Adrenal gland (tissue), 12 donors: ENCODE data around the gene SLC30A4. TPM values are rescaled to one million over a fixed set of nuclear protein-coding genes. Genes with fewer than 3 reads are reported as not detected.

Experiments
- DNase-seq, 7 donors: peaks; one replicate each; pipeline ENCODE4 v3.0.0-alpha.2; 2019 to 2020
- H3K27ac ChIP-seq, 5 donors: fragments of 200-600 bp; sonication (generic) in 4 of 5; 1 replicate in 3 of 5; 2 replicates in 2 of 5; pipeline versions ENCODE4 v1.5.1 to v1.8.0; 2016 to 2020; ENCODE audit warnings: mild to moderate bottlenecking in 1 of 5
- H3K27me3 ChIP-seq: fragments of 200-600 bp; 2 replicates; pipeline ENCODE4 v1.8.0; 2021
- H3K36me3 ChIP-seq, 2 donors: fragments of 200-600 bp; replicated peaks in 1 of 2; 1 replicate in 1 of 2; 2 replicates in 1 of 2; pipeline versions ENCODE4 v1.5.1 to v1.8.0; 2018 to 2022
- H3K4me1 ChIP-seq, 2 donors: fragments of 200-600 bp; replicated peaks in 1 of 2; 1 replicate in 1 of 2; 2 replicates in 1 of 2; pipeline versions ENCODE4 v1.5.1 to v1.8.0; 2018 to 2021
- H3K4me3 ChIP-seq, 4 donors: fragments of 200-600 bp; sonication (generic) in 3 of 4; one replicate each; pipeline ENCODE4 v1.5.1; 2016 to 2018
- H3K9me3 ChIP-seq, 3 donors: fragments of 200-600 bp; sonication (generic) in 1 of 3; replicated peaks in 1 of 3; 1 replicate in 2 of 3; 2 replicates in 1 of 3; pipeline versions ENCODE4 v1.5.1 to v1.8.0; 2016 to 2021
- CTCF ChIP-seq, 6 experiments: fragments of 450-650 bp in 4 of 6; fragments of 200-600 bp in 2 of 6; sonication (generic) in 1 of 6; IDR thresholded peaks; 1 replicate in 5 of 6; 2 replicates in 1 of 6; pipeline versions ENCODE4 v1.5.1 to v1.8.0; 2016 to 2021; ENCODE audit warnings: antibody characterized with exemption in 6 of 6, mild to moderate bottlenecking in 2 of 6, moderate library complexity in 1 of 6
- POLR2A ChIP-seq, 2 donors: fragments of 450-650 bp; IDR thresholded peaks; one replicate each; pipeline ENCODE4 v1.6.1; 2017; ENCODE audit warnings: antibody characterized with exemption in 2 of 2, mild to moderate bottlenecking in 2 of 2, moderate library complexity in 1 of 2
- WGBS, 4 donors: extraction: QIAGEN DNeasy Blood & Tissue Kit in 2 of 4; methylation state at CpG; one replicate each; pipeline versions ENCODE4 v1.1.5 to v1.1.7; 2013 to 2017; 5-methylcytosine and 5-hydroxymethylcytosine counted together
- intact Hi-C, 2 donors: fragments of 100-400 bp; cut with DNase I; formaldehyde crosslinking; loops; one replicate each; pipeline versions ENCODE4 v1.14.1 to v1.15.0; 2022 to 2023
- polyA plus RNA-seq, 3 donors: library from polyadenylated mRNA; stranded (reverse); fragments of 200-250 nt in 2 of 3; fragments of 350-450 nt in 1 of 3; fragmentation: Illumina TruSeq in 1 of 3; extraction: RNeasy Lipid Tissue Mini Kit (QIAGEN cat#74804) in 1 of 3; gene quantifications; one replicate each; pipeline ENCODE4 v1.2.3, GENCODE V29; 2013 to 2014
- total RNA-seq, 9 donors: library from RNA; depleted of rRNA in 4 of 9; stranded (reverse); fragments of >200 nt in 4 of 9; fragments of 120-200 nt in 1 of 9; fragmentation: NEBNext Ultra II Directional in 1 of 9; extraction: Animal tissue kit (Norgen Biotek cat#: 25700) in 1 of 9; gene quantifications; one replicate each; pipeline versions ENCODE4 v1.1.0 to v1.2.4, GENCODE V29; 2013 to 2023
- donor health status: healthy with polysubstance abuse.
- donor health status: Bipolar disorder and iron deficiency.
- donor health status: DM: yes; HTN: yes; CAD: no.
- donor health status: DM: no; HTN: no; CAD: no.
- donor health status: DM: no; HTN: no; CAD: no.
- donor health status: DM: yes; HTN: yes; CAD: no.

Gene SLC30A4
- total and polyA plus RNA-seq, 12 donors: 1.5 to 10.6 (median 6.1) TPM

GRCh38 chr15:45441036-45441435 is 81.5 kb downstream of the SLC30A4 start:
- intact Hi-C loops: no loop called here
- H3K27ac ChIP-seq: no peak overlapping the region
- H3K36me3 ChIP-seq: no peaks in the 10 kb centered on the region
- H3K9me3 ChIP-seq: no peaks in the 10 kb centered on the region
- H3K4me3 ChIP-seq: no peak overlapping the region
- H3K27me3 ChIP-seq: no peaks in the 10 kb centered on the region
- no peaks in the 10 kb centered on the region for H3K4me1 ChIP-seq
- DNase-seq: no peak
- TF ChIP-seq POLR2A (IDR thresholded peaks at IDR 0.05) (no peak), CTCF (IDR thresholded peaks at IDR 0.05) (no peak)

GRCh38 chr15:45439521-45440260 is 82.9 kb downstream of the SLC30A4 start:
- no peak overlapping the region for H3K27ac ChIP-seq
- H3K36me3 ChIP-seq: no peaks in the 10 kb centered on the region
- no peak overlapping the region for H3K4me3 ChIP-seq
- H3K27me3 ChIP-seq: no peaks in the 10 kb centered on the region
- H3K9me3 ChIP-seq: no peaks in the 10 kb centered on the region
- DNase-seq: no peak
- TF ChIP-seq CTCF (IDR thresholded peaks at IDR 0.05) (no peak), POLR2A (IDR thresholded peaks at IDR 0.05) (no peak)
- intact Hi-C loops: no loop called here
- H3K4me1 ChIP-seq: no peaks in the 10 kb centered on the region
- whole genome bisulfite sequencing, 4 donors: 72 to 74% (median 74%) methylated on average over 5 of the region's 5 CpGs

GRCh38 chr15:45435124-45435903 is 87.2 kb downstream of the SLC30A4 start:
- no peaks in the 10 kb centered on the region for H3K9me3 ChIP-seq
- 65 to 71% (median 69%) methylated on average over 8 of the region's 8 CpGs for WGBS, 4 donors
- no peaks in the 10 kb centered on the region for H3K27me3 ChIP-seq
- intact Hi-C loops: no loop called here
- no peak overlapping the region for H3K4me3 ChIP-seq
- TF ChIP-seq POLR2A (IDR thresholded peaks at IDR 0.05) (no peak), CTCF (IDR thresholded peaks at IDR 0.05) (no peak)
- DNase-seq: no peak
- no peak overlapping the region for H3K27ac ChIP-seq
- H3K4me1 ChIP-seq: peaks cover 0 to 3% of the 10 kb centered on the region in 2 donors
- H3K36me3 ChIP-seq: no peaks in the 10 kb centered on the region

- 89 to 97% (median 91%) methylated on average over 2 of the region's 2 CpGs for WGBS, 4 donors
- Histone ChIP-seq H3K27me3 (no peaks in the 10 kb centered on the region), H3K36me3 (no peaks in the 10 kb centered on the region), H3K4me3 (no peak overlapping the region), H3K27ac (no peak overlapping the region), H3K4me1 (peaks cover 0 to 7% of the 10 kb centered on the region in 2 donors), H3K9me3 (no peaks in the 10 kb centered on the region)
- no peak for DNase-seq
- TF ChIP-seq POLR2A (IDR thresholded peaks at IDR 0.05): no peak
- no peak for TF ChIP-seq CTCF (IDR thresholded peaks at IDR 0.05)
- intact Hi-C loops: no loop called here
These were observed 88.4 kb downstream of the SLC30A4 start for GRCh38 chr15:45434078-45434567.
